HG02840 (cell line): ENCODE results near the gene TLE1.
"Not testable (repeated sequence)": the region's sequence is repeated elsewhere in the genome, so short reads cannot be mapped to it uniquely, and the experiment has no call there.

Experiments
- ATAC-seq: cut with Tn5 transposase; IDR thresholded peaks from one replicate; pipeline ENCODE4 v1.9.1; 2021; ENCODE audit warnings: mild to moderate bottlenecking, moderate library complexity, moderate number of reproducible peaks; ENCODE audit not compliant: unreplicated experiment, low FRiP score

Gene TLE1

DNA sequence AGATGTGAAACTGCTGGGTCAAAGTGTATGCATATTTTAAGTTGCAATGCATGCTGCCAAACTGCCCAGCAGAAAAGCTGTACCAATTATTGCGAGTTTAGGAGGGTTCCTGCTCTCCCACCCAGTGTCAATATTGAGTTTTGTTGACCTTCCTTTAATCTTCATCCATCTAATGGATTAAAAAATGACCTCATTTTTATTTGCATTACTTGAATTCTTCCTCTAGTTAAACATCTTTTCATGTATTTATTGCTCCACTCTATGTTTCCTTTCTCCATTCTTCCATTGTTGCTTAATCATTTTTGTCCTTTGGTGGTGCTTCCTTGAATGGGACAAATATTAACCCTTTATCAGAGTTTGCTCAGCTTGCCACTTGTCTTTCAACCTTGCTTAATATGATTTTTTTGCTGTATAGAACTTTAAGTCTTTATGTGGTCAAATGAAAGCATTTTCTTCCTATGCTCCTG, 32.4 kb downstream of the TLE1 start:
- no peak for ATAC-seq

DNA sequence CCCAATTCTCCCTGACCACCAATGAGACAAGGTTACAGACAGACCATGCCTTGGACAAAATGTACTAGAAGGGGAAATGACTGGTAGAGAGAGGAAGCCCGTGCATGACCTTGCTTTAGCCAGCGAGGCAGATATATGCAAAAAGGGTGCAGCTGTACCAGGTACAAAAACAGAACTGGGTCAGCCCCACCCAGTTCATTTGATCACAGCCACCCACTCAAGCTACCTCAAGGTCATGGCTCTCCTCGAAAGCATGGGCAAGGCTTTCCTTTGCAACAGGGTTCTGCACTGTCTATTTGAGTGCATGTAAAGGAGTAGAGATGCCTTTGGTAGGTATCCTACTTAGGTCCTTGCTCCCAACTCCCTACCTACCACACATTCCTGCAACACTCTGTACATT, 33.3 kb downstream of the TLE1 start:
- no peak for ATAC-seq

DNA sequence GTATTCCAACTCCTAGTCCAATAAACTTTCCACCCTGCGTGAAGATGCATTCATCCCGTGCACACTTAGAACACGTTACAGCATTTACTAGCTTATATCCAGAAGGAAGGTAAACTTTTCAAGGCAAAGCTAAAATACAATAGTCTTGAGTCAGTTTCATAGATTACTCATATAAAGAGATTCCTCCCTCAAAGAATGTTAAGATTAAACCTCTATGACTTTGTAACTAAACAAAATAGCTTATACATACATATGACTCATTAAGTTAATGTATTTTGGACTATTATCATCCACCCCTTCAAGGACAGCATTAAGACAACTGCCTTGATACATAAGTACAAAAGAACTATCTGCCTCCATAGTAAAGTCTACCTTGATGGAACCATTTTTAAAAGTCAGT, 36.1 kb downstream of the TLE1 start:
- no peak for ATAC-seq

DNA sequence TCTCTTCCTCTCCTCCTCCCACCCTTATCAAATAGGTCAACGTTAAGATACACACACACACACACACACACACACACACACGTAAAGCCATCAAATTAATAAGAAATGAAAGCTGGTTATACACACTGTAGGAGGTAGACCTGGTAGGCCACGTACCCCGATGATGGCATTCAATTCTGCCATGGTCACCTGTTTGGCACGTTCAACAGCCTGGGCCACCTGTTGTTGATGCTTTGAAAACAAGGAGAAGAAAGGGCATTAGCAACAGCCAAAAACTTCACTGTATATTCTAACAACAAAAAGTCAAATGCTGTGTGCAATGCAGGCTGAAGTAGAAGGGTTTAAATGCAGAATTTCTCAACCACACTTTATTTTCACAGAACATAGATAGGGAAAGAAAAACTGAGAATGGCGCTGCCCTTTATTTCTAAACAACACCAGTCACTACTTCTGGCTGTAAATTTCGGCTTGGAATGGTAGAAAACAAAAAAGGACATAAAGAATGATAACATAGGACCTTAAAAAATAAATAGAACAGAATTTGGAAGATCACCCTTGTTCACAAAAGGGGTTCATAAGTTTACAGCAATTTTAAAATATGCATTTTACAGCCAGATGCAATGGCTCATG, 37.2 kb downstream of the TLE1 start:
- no peak for ATAC-seq

DNA sequence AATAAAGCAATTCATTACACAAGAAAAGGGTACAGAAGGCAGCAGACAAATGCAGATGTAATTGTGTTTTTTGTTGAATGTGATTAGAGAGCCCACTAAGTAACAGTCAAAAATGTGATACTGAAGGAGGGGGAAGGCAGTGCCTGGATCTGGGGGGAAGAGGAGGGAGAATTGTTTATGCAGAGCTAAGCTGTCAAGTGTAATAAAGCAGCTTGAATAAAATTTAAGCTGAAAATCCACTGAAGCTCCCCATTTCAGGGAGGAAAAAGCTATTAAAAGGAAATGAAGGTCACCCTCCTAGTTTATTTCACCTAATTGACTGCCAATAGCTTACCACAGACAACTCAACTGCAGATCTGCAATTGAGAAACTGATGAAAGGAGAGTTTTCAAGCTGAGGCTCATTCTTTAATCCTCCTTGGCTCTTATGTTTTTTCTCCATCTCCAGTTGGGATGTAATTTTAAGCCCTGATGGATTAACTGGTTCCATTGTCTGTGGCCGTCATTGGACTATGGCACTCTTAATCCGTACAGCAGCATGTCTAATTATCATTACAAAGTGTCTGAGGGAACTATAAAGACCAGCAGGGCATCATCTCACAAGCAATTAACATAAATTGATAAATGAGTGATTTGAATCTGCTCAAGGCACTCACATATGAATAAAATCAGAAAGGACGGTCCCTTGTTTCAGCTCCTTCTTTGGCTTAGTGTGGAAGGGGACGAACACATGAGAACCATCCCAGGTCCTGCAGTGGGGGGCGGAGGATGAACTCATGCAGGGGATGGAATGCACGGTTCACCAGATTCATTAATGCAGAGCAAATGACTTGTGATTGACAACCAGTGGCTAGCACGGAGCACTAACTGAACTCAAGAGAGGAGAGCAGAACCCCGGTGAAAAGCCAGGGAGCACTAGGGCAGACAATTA, 38.5 kb downstream of the TLE1 start:
- no peak for ATAC-seq

DNA sequence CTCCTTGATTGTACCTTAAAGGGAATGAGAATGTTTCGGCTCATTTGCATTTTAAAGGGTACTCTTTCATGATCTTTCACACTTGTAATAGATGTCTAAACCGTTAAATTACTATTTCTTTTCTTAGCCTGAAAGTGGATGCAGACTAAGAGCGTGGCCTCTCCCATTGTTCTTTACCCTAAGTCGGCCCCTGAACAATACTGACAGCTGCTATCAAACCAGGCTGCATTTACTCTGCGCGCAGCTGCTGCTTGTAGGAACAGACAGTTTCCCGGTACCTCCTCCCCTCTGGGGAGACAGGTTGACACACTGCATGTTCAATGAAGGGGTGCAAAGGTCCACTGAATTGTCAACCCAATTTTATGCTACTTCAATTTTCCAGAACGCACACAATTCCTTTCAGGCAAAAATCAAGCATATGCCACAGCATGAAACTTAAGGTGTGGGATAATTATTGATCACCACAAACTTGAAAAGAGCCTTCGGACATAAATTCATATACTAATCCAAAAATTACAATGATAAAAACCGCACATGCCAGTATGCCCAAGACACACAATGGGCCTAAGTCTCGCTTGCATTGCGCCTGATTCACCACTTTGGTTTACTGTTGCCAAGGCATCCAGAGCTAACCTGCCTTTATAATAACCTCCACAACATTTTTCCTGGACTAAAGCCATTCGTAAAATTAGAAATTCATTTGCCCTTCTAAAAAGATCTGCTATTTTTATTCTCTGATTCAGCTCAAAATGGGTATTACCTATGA, 39.7 kb downstream of the TLE1 start:
- no peak for ATAC-seq

DNA sequence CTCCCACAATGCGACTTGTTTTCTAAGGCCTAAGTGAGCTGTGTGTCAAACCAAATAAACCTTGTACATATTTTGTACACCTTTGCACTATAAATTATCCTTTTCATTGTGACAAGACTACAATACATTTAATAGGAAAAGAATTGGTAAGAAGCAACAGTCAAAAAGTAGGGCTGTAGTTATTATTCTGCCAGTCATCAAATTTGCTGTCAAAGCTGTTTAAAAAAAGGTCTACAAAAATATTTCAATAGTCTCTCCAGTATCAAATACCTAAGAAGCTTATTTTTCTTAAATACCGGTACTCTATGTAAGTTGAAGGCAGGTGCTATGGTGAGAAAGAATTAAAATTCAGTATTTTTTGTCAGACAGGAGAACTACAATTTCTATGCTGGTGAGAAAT, 40.5 kb downstream of the TLE1 start:
- ATAC-seq: no peak

DNA sequence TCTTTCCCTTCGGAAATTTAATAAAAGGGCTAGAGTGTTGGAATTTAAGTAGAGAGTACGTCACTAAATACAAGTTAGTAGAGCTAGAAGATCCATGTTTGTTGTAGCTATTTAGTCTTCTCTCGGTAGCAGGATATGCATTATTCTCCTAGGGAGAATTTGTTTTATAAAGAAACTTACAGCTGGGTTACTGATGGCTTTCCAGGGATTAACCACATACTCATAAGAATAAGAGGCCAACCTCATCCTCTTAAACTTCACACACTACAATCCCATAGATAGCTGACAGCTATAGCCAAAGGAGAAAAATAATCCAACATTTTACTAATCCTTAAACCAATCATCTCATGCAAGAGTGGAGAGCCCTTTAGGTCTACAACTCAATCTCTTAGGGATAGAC, 43.0 kb downstream of the TLE1 start:
- ATAC-seq: no peak

DNA sequence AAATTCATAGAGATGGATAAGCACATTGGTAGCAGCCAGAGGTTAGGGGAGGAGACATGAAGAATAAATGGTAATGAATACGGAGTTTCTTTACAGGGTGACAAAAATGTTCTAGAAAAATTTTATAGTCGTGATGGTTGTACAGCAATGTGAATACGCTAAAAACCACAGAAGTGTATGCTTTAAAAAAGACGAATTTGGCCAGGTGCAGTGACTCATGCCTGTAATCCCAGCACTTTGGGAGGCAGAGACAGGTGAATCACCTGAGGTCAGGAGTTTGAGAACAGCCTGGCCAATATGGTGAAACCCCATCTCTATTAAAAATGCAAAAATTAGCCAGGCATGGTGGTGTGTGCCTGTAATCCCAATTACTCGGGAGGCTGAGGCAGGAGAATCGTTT, 44.8 kb downstream of the TLE1 start:
- ATAC-seq: not testable (repeated sequence)

DNA sequence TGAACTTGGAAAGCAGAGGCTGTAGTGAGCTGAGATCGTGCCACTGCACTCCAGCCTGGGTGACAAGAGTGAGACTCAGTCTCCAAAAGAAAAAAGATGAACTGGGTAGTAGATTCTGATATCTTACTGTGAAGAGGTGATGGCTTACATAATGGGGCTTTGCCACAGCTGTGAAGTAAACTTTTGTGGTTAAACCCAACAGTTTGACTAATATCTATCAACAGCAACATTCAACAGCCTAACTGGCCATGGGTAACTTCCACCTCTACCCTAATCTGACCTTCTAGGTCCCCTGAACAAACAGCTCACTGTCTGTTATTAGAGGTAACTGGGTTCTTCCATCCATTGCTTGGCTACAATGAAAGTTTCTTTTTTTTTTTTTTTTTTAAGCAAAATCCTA, 52.1 kb downstream of the TLE1 start:
- ATAC-seq: no peak

DNA sequence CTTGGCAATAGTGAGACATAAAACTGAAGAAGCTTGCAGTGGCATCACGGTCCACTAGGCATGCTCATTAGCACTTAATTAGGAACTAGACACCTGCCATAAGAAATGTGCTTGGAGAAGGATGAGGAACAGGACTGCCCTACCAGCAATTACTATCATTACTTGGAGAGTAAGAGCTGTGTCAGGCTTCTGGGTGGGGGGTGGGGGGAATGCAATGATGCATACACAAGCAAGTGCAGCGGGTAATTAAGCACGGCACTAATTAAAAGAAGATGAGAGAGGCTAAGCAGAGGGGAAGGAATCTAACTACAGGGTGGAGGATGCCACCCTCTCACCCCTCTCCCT, 53.1 kb downstream of the TLE1 start:
- no peak for ATAC-seq

DNA sequence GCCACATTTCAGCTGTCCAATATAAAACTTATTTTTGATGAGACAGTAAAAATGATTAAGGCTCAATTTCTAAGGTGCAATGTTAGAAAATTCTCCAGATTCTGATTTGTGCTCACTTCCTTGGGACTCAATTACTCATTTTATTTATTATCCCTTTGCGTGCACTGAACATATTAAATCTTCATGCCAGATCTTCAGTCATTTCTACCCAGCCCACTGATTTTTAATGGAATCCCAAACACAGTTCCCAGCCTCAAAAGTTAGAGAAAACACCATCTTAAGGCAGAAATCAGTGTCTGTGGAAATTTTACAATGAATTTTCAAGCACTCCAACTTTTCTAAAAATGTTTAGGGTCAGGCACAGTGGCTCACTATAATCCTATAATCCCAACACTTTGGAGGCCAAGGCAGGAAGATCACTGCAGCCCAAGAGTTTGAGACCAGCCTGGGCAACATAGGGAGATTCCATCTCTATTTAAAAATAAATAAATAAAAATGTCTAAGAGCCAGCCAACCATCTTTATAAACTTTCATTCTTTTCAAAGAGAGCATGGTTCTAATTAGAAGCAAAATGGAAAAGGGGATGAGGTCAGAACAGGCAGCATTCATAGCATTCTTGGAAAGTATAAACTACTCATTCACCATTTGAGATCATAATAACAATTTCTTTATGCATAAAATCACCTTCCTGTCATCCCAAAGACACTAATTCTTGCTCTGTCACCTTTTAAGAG, 53.7 kb downstream of the TLE1 start:
- ATAC-seq: no peak

DNA sequence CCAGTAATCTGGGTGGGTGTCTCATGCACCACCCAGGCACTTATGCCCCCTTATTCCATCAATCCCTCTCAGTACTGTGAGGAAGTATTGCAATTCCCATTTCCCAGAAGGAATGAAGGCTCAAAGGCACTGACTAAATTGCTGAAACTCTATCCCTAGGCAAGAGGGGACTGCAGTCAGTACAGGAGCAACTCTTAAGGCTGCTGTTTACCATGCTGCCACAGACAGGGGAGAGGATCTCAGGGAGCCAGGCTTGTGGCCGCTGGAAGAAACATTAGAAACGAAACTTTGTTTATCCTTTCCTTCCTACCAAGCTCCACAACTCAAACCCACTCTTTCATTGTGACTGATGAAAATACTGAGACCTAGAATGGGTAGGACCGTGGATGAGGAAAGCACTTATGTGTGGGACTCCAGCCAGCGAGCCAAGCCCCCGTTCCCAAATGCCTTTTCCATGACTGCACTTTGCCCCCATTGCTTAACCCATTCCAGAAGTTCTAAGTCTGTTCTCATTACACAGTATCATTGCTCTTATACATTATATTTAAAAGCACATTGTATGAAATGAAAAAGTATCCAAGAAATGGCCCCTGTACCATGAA, 54.3 kb downstream of the TLE1 start:
- no peak for ATAC-seq

DNA sequence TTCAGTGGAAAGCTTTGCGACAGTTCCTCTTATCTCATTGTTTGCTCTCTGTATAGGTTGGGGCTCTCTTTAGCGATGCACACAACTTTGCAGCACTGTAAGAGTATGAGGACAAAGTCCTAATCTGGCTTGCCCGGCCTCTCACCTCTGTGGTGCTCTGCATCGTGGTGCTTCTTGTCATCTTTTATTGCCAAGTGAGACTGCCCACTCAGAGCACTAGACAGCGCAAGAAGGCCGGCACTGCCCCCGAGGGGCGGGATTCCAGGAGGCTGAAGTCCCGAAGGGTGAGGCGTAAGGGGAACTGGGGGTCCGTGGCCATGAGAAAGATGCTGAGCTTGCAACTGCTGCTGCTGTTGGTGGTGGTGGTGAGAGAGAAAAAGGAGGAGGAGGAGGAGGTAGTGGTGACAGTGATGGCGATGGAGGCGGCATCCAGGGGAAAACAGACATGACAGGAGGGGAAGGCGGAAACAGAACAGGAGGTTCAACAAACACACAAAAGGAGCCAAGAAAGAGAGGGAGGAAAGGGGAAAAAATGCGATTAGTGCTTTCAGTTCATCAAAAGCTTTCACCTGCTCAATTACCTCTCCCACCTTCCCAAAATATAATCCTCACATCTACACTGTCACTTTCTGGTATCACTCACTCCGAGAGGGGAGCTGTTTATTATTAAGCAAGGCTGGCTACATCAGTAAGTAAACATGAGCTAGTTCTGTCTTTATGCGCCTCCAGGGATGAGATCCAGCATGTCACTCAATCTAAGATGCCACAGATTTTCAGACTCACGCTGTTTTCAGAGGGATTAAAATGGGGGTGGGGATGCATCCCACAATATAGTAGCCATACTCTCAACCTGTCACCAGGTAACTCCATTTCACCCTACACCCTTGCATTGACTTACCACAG, 55.1 kb downstream of the TLE1 start:
- no peak for ATAC-seq

DNA sequence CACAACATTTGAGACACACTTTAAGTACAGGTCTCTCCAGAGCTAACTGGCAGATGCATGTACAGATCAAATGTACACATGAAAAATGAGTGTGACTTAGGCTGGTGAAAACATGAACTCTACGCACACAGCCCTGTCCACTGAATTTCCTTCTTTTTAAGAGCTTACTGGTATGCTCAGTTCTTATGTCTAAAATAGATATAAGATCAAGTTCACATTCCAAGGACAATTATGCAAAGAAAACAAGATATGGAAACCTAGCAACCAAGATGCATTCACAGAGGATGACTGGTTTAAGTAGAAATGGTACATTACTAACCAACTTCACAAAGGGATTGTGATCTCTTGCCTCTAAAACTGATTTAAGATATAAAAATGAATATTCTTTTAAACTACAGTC, 56.7 kb downstream of the TLE1 start:
- no peak for ATAC-seq

DNA sequence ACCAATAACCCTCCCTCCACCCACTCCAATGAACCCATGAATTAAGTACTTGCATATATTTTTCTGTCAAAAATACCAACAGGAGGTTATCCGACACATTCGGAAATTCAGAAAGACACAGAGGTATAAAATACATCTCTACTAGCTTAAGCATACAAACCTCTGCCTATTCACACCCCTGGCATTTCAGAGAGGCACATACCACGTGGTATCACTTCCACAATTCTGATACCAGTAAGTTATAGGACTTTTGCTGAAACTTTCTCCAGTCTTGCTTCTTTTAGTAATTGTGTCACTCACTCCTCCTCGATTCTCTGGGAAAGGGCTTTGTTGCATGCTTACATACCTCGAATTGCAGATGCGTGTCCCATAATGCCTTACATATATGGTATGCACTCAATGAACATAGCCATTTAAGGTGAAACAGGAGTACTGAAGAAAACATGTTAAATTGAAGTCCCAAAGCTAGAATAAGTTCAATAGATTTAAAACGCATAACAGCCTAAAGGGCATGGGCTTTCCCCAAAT, 58.1 kb downstream of the TLE1 start:
- no peak for ATAC-seq

DNA sequence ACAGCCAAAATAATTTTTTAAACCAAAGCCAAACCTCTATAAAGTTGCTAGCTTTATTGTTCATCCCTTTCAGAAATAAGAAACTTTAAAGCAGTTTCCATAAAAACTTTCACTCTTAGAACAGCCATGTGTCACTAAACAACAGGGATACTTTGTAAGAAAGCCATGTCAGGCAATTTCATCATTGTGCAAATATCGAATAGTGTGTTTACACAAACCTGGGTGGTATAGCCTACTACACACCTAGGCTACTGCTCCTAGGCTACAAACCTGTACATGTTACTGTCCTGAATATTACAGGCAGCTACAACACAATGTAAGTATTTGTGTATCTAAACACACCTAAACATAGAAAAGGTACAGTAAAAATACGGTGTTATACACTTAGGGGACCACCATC, 59.9 kb downstream of the TLE1 start:
- no peak for ATAC-seq

DNA sequence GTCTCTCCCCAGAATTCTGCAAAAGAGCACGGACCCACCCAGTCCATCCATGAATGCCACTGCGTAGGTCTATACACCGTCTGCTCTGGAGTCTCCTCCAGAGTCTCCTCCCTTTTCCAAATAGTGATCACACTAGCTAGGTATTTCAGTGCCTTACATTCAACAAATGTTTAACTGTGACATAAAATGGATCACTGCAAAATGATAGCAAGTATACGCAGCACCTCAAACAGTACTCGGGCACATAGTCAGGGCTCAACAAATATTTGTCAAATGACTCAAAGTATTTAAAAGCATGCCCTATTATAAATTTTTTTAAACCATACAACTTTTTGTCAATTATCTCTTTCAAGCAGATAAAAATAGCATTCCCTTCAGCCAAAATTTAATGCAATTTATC, 60.5 kb downstream of the TLE1 start:
- no peak for ATAC-seq

DNA sequence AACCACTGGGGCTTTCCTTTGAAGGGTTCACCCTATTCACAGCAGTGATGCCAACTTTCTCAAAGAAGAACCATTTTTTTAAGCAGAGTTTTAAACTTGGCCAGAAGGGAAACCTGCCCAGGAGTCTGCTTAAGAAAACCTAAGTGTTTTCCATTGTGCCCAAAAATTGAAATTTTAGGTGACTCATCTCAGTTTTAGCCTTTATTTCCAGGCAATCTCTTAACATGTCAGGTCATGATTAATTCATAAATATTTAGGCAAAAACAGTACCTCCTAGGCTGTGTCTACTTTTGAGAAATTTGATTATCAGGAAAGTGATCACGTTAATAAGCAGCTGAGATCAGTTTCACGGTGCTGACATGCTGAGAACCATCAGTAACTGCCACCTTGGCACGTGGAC, 61.9 kb downstream of the TLE1 start:
- no peak for ATAC-seq
